ENCODE measurements around the gene MIDN.

- TF ChIP-seq POLR2AphosphoS5 (IDR thresholded peaks at IDR 0.05) (peak; percentile 62 to 69), CTCF (IDR thresholded peaks at IDR 0.05) (peak in 2 of 6 experiments; percentile 52 to 68), POLR2A (IDR thresholded peaks at IDR 0.05) (peak in 2 of 4 donors; percentile 36 to 56)
Measured at GRCh38 chr19:1252821-1253513, 4.6 kb downstream of the MIDN start.

Data from upper lobe of left lung (tissue), 4 donors.